ENCODE measurements around the gene LYL1.
"Not testable (repeated sequence)": the region's sequence is repeated elsewhere in the genome, so short reads cannot be mapped to it uniquely, and the experiment has no call there.

The LYL1 gene

GRCh38 chr19:13102666-13103580 lies at the start of gene LYL1:
LYL1 (minus strand) TSS chr19:13102858; CDS start chr19:13101171, 1,687 bp downstream.
- Histone ChIP-seq H3K27ac (ENCODE audit: low read depth, low read length) (peak within 1 kb of the TSS; percentile 70; the same call in 1 of the 2 replicates), H3K9ac (ENCODE audit: low read length) (peak within 1 kb of the TSS; percentile 76), H3K36me3 (ENCODE audit: control insufficient read depth, insufficient read depth, low read length) (peaks cover 13% of the 10 kb centered on the region), H3K27me3 (ENCODE audit: control insufficient read depth, insufficient read depth, low read length) (peaks cover 40% of the 10 kb centered on the region), H3K4me1 (ENCODE audit: control insufficient read depth, insufficient read depth, low read length) (peaks cover 12% of the 10 kb centered on the region), H3K9me3 (ENCODE audit: control insufficient read depth, insufficient read depth, low read depth, low read length) (no peaks in the 10 kb centered on the region), H3K4me3 (ENCODE audit: low read depth, low read length) (peak within 1 kb of the TSS; percentile 54)

GRCh38 chr19:13151605-13152355 lies 49.1 kb upstream of the LYL1 start:
- Histone ChIP-seq H3K9me3 (ENCODE audit: control insufficient read depth, insufficient read depth, low read depth, low read length) (no peaks in the 10 kb centered on the region), H3K4me1 (ENCODE audit: control insufficient read depth, insufficient read depth, low read length) (peaks cover 5% of the 10 kb centered on the region), H3K27ac (ENCODE audit: low read depth, low read length) (peak overlapping the region; percentile 96), H3K4me3 (ENCODE audit: low read depth, low read length) (peak overlapping the region; percentile 92), H3K27me3 (ENCODE audit: control insufficient read depth, insufficient read depth, low read length) (no peaks in the 10 kb centered on the region), H3K36me3 (ENCODE audit: control insufficient read depth, insufficient read depth, low read length) (peaks cover 10% of the 10 kb centered on the region), H3K9ac (ENCODE audit: low read length) (peak overlapping the region; percentile 99)

- Histone ChIP-seq H3K27me3 (ENCODE audit: control insufficient read depth, insufficient read depth, low read length) (no peaks in the 10 kb centered on the region), H3K4me1 (ENCODE audit: control insufficient read depth, insufficient read depth, low read length) (peaks cover under 1% of the 10 kb centered on the region), H3K9me3 (ENCODE audit: control insufficient read depth, insufficient read depth, low read depth, low read length) (no peaks in the 10 kb centered on the region), H3K27ac (ENCODE audit: low read depth, low read length) (peak overlapping the region; percentile 96), H3K4me3 (ENCODE audit: low read depth, low read length) (peak overlapping the region; percentile 92), H3K36me3 (ENCODE audit: control insufficient read depth, insufficient read depth, low read length) (peaks cover 13% of the 10 kb centered on the region), H3K9ac (ENCODE audit: low read length) (peak overlapping the region; percentile 99)
These were observed 48.4 kb upstream of the LYL1 start for GRCh38 chr19:13150931-13151604.

GRCh38 chr19:13150187-13150930 lies 47.7 kb upstream of the LYL1 start, which contains the start of the genes IER2 and STX10:
IER2 (plus strand) TSS chr19:13150411; CDS start chr19:13153187, 2,776 bp downstream.
STX10 (minus strand) TSS chr19:13150375; CDS start chr19:13150173, 202 bp downstream.
- H3K27me3 ChIP-seq (ENCODE audit: control insufficient read depth, insufficient read depth, low read length) = no peaks in the 10 kb centered on the region
- peak within 1 kb of the TSS; percentile 99 for H3K9ac ChIP-seq (ENCODE audit: low read length)
- H3K4me3 ChIP-seq (ENCODE audit: low read depth, low read length) = peak within 1 kb of the TSS; percentile 92
- H3K36me3 ChIP-seq (ENCODE audit: control insufficient read depth, insufficient read depth, low read length) = peaks cover 14% of the 10 kb centered on the region
- no peaks in the 10 kb centered on the region for H3K9me3 ChIP-seq (ENCODE audit: control insufficient read depth, insufficient read depth, low read depth, low read length)
- peak within 1 kb of the TSS; percentile 96 for H3K27ac ChIP-seq (ENCODE audit: low read depth, low read length)
- no peaks in the 10 kb centered on the region for H3K4me1 ChIP-seq (ENCODE audit: control insufficient read depth, insufficient read depth, low read length)

- H3K9me3 ChIP-seq (ENCODE audit: control insufficient read depth, insufficient read depth, low read depth, low read length) = no peaks in the 10 kb centered on the region
- H3K4me3 ChIP-seq (ENCODE audit: low read depth, low read length) = peak overlapping the region; percentile 92
- no peaks in the 10 kb centered on the region for H3K4me1 ChIP-seq (ENCODE audit: control insufficient read depth, insufficient read depth, low read length)
- H3K9ac ChIP-seq (ENCODE audit: low read length) = peak overlapping the region; percentile 99
- H3K27ac ChIP-seq (ENCODE audit: low read depth, low read length) = peak overlapping the region; percentile 96; the same call in 1 of the 2 replicates
- no peaks in the 10 kb centered on the region for H3K27me3 ChIP-seq (ENCODE audit: control insufficient read depth, insufficient read depth, low read length)
- H3K36me3 ChIP-seq (ENCODE audit: control insufficient read depth, insufficient read depth, low read length) = peaks cover 19% of the 10 kb centered on the region
These were observed 47.0 kb upstream of the LYL1 start for GRCh38 chr19:13149628-13150186.

- Histone ChIP-seq H3K4me3 (ENCODE audit: low read depth, low read length) (peak overlapping the region; percentile 92), H3K9ac (ENCODE audit: low read length) (peak overlapping the region; percentile 99), H3K36me3 (ENCODE audit: control insufficient read depth, insufficient read depth, low read length) (peaks cover 20% of the 10 kb centered on the region)
- not testable (repeated sequence) for H3K27me3 ChIP-seq (ENCODE audit: control insufficient read depth, insufficient read depth, low read length); H3K27ac ChIP-seq (ENCODE audit: low read depth, low read length); H3K9me3 ChIP-seq (ENCODE audit: control insufficient read depth, insufficient read depth, low read depth, low read length); H3K4me1 ChIP-seq (ENCODE audit: control insufficient read depth, insufficient read depth, low read length)
These were observed 46.5 kb upstream of the LYL1 start for GRCh38 chr19:13149173-13149627.

GRCh38 chr19:13146763-13147563 lies 44.3 kb upstream of the LYL1 start:
- Histone ChIP-seq H3K9ac (ENCODE audit: low read length) (no peak overlapping the region), H3K27ac (ENCODE audit: low read depth, low read length) (no peak overlapping the region), H3K4me1 (ENCODE audit: control insufficient read depth, insufficient read depth, low read length) (no peaks in the 10 kb centered on the region), H3K27me3 (ENCODE audit: control insufficient read depth, insufficient read depth, low read length) (no peaks in the 10 kb centered on the region), H3K4me3 (ENCODE audit: low read depth, low read length) (no peak overlapping the region), H3K9me3 (ENCODE audit: control insufficient read depth, insufficient read depth, low read depth, low read length) (no peaks in the 10 kb centered on the region), H3K36me3 (ENCODE audit: control insufficient read depth, insufficient read depth, low read length) (peaks cover 21% of the 10 kb centered on the region)

- no peaks in the 10 kb centered on the region for H3K4me1 ChIP-seq (ENCODE audit: control insufficient read depth, insufficient read depth, low read length)
- H3K27ac ChIP-seq (ENCODE audit: low read depth, low read length) = no peak overlapping the region
- H3K9ac ChIP-seq (ENCODE audit: low read length) = no peak overlapping the region
- H3K4me3 ChIP-seq (ENCODE audit: low read depth, low read length) = no peak overlapping the region
- peaks cover 56% of the 10 kb centered on the region for H3K36me3 ChIP-seq (ENCODE audit: control insufficient read depth, insufficient read depth, low read length)
- H3K9me3 ChIP-seq (ENCODE audit: control insufficient read depth, insufficient read depth, low read depth, low read length) = no peaks in the 10 kb centered on the region
- no peaks in the 10 kb centered on the region for H3K27me3 ChIP-seq (ENCODE audit: control insufficient read depth, insufficient read depth, low read length)
These were observed 37.1 kb upstream of the LYL1 start for GRCh38 chr19:13139633-13140311.

GRCh38 chr19:13138916-13139198 lies 36.2 kb upstream of the LYL1 start:
- H3K9ac ChIP-seq (ENCODE audit: low read length) = no peak overlapping the region
- no peaks in the 10 kb centered on the region for H3K9me3 ChIP-seq (ENCODE audit: control insufficient read depth, insufficient read depth, low read depth, low read length)
- H3K36me3 ChIP-seq (ENCODE audit: control insufficient read depth, insufficient read depth, low read length) = peaks cover 56% of the 10 kb centered on the region
- no peak overlapping the region for H3K27ac ChIP-seq (ENCODE audit: low read depth, low read length)
- no peak overlapping the region for H3K4me3 ChIP-seq (ENCODE audit: low read depth, low read length)
- no peaks in the 10 kb centered on the region for H3K4me1 ChIP-seq (ENCODE audit: control insufficient read depth, insufficient read depth, low read length)
- H3K27me3 ChIP-seq (ENCODE audit: control insufficient read depth, insufficient read depth, low read length) = no peaks in the 10 kb centered on the region

Data from HUES6 (cell line).